Omental fat pad (tissue), 4 donors: Measurements from ENCODE around the gene CPEB4. TPM values are rescaled to one million over a fixed set of nuclear protein-coding genes. Genes with fewer than 3 reads are reported as not detected.

ENCODE experiments used
- ATAC-seq: fragments of 150-250 bp; one replicate; pipeline ENCODE4 v1.9.1; 2016; ENCODE audit warnings: mild to moderate bottlenecking, moderate library complexity; ENCODE audit not compliant: low FRiP score
- DNase-seq: peaks from one replicate; pipeline ENCODE4 v3.0.0-alpha.2; 2019; ENCODE audit warnings: low spot score
- total RNA-seq, 4 donors: library from RNA; depleted of rRNA; stranded (reverse); fragments of >200 nt; gene quantifications; one replicate each; pipeline ENCODE4 v1.1.0, GENCODE V29; 2016
- TF ChIP-seq, protein P1 (sequence below), 3 donors: fragments of 450-650 bp; IDR thresholded peaks; one replicate each; pipeline ENCODE4 v1.5.1; 2016 to 2017; ENCODE audit warnings: antibody characterized with exemption in 3 of 3, mild to moderate bottlenecking in 3 of 3, moderate library complexity in 2 of 3

CPEB4 gene
- total RNA-seq, 4 donors from 2014 or later = 43.2 to 71.4 (median 58.1) TPM

GRCh38 chr5:173853370-173854131 lies 34.6 kb upstream of the CPEB4 start:
- no peak for DNase-seq
- ATAC-seq = no peak
- TF ChIP-seq, protein P1, sequence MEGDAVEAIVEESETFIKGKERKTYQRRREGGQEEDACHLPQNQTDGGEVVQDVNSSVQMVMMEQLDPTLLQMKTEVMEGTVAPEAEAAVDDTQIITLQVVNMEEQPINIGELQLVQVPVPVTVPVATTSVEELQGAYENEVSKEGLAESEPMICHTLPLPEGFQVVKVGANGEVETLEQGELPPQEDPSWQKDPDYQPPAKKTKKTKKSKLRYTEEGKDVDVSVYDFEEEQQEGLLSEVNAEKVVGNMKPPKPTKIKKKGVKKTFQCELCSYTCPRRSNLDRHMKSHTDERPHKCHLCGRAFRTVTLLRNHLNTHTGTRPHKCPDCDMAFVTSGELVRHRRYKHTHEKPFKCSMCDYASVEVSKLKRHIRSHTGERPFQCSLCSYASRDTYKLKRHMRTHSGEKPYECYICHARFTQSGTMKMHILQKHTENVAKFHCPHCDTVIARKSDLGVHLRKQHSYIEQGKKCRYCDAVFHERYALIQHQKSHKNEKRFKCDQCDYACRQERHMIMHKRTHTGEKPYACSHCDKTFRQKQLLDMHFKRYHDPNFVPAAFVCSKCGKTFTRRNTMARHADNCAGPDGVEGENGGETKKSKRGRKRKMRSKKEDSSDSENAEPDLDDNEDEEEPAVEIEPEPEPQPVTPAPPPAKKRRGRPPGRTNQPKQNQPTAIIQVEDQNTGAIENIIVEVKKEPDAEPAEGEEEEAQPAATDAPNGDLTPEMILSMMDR (IDR thresholded peaks at IDR 0.05) = no peak

DNA sequence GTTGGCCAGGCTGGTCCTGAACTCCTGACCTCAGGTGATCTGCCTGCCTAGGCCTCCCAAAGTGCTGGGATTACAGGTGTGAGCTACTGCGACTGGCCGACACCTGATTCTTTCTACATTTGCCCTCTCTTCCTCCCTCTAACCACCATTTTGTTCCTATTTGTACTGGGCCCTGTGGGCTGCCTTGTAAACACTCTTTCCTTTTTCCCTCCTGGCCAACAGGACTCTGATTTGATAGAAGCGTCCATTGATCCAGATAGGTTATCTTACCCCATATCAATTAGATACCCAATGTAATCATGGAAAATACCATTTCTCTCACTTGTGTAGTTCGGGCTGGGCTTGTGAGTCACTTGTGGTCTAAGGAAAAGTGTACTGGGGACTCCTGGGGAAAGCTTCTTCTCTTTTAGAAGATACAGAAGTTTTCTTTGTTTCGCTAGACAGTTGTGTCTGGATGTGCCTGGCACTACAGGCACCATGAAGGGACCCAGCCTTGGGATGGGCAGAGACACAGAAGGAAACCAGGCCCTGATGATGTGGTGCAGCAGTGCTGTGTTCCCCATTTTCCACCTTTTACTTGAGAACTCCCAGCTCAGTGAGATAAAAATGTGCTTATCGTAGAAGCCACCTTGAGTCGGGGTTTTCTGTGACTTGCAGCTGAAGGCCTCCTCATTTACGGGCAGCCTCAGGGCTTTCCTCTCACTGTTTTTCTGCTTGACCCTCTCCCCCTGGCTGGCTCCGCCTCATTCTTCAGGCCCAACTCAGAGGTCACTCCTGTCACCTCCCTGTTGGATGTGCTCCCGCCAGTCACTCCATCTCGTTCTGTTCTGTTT lies 32.8 kb upstream of the CPEB4 start:
- TF ChIP-seq, protein P1 (IDR thresholded peaks at IDR 0.05) = no peak

GRCh38 chr5:173855995-173856656 lies 32.0 kb upstream of the CPEB4 start:
- ATAC-seq = no peak
- DNase-seq = no peak
- TF ChIP-seq, protein P1 (IDR thresholded peaks at IDR 0.05) = no peak

More for the DNA sequence above, 32.8 kb upstream of the CPEB4 start:
- DNase-seq = no peak
- ATAC-seq = no peak

- ATAC-seq (no peak), DNase-seq (no peak)
- TF ChIP-seq, protein P1 (IDR thresholded peaks at IDR 0.05) = no peak
Observed at GRCh38 chr5:173857234-173857633, 30.9 kb upstream of the CPEB4 start.

DNA sequence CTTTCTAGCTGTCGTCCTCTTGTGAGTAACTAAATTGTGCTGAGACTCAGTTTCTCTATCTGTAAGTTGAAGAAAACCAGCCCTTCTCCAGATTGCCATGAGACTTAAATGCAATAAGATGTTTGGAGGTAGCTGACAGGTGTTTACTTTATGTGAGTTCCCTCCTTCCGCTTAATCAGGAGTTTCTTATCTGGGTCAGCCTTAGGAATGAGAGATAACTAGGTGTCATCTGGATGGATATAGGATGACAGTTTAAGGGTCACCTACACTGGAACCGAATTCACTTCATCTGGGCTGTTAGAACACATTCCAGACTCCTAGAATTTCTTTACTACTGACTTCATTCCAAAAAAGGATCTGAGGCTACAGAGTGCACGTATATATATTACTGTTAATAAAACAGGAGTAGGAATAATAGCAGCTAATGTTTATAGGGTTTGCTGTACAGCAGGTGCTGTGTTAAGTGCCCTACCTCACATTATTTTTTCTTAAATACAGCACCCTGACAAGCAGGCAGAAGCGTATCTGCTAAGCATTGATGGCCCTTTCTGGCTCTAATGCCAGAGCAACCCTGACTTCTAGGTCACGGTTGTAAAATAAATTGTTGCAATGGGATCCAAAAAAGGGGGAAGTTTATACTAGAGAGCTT lies 30.0 kb upstream of the CPEB4 start:
- no peak for ATAC-seq
- TF ChIP-seq, protein P1 (IDR thresholded peaks at IDR 0.05) = no peak
- no peak for DNase-seq

- DNase-seq (no peak), ATAC-seq (no peak)
- TF ChIP-seq, protein P1 (IDR thresholded peaks at IDR 0.05) = no peak
Observed at GRCh38 chr5:173858670-173859407, 29.3 kb upstream of the CPEB4 start.
